Globus pallidus (tissue), 1 donor: ENCODE measurements around the gene DCLK1.

Experiments
- DNase-seq: peaks from one replicate; pipeline ENCODE4 v3.0.0-alpha.2; 2015; ENCODE audit warnings: low spot score

Gene DCLK1

GRCh38 chr13:35903075-35903474 lies 228.1 kb downstream of the DCLK1 start:
- no peak for DNase-seq

- DNase-seq: no peak
Observed at GRCh38 chr13:35898041-35898440, 233.1 kb downstream of the DCLK1 start.

- DNase-seq: no peak
Observed at GRCh38 chr13:35894636-35895035, 236.5 kb downstream of the DCLK1 start.

GRCh38 chr13:35892837-35893814 lies 238.1 kb downstream of the DCLK1 start:
- no peak for DNase-seq

- DNase-seq: no peak
Observed at GRCh38 chr13:35891507-35892441, 239.4 kb downstream of the DCLK1 start.

- DNase-seq: no peak
Observed at GRCh38 chr13:35889560-35889959, 241.6 kb downstream of the DCLK1 start.

GRCh38 chr13:35888981-35889380 lies 242.2 kb downstream of the DCLK1 start:
- DNase-seq: no peak

GRCh38 chr13:35888457-35888883 lies 242.7 kb downstream of the DCLK1 start:
- DNase-seq: peak; percentile 58

GRCh38 chr13:35887115-35887666 lies 244.0 kb downstream of the DCLK1 start:
- no peak for DNase-seq

- no peak for DNase-seq
Observed at GRCh38 chr13:35886332-35887114, 244.7 kb downstream of the DCLK1 start.

- no peak for DNase-seq
Observed at GRCh38 chr13:35884211-35884760, 246.9 kb downstream of the DCLK1 start.

- no peak for DNase-seq
Observed at GRCh38 chr13:35882722-35883497, 248.3 kb downstream of the DCLK1 start.

GRCh38 chr13:35881360-35881759 lies 249.8 kb downstream of the DCLK1 start:
- DNase-seq: peak; percentile 77

- no peak for DNase-seq
Observed at GRCh38 chr13:35879111-35879510, 252.1 kb downstream of the DCLK1 start.

GRCh38 chr13:35876601-35877000 lies 254.6 kb downstream of the DCLK1 start:
- DNase-seq: no peak

GRCh38 chr13:35874704-35875103 lies 256.5 kb downstream of the DCLK1 start:
- DNase-seq: no peak

- no peak for DNase-seq
Observed at GRCh38 chr13:35872369-35872768, 258.8 kb downstream of the DCLK1 start.

- DNase-seq: no peak
Observed at GRCh38 chr13:35871561-35871960, 259.6 kb downstream of the DCLK1 start.

- DNase-seq: no peak
Observed at GRCh38 chr13:35866801-35867200, 264.4 kb downstream of the DCLK1 start.
